A673 (cell line): ENCODE results near the gene MAP3K5. TPM values are rescaled to one million over a fixed set of nuclear protein-coding genes. Genes with fewer than 3 reads are reported as not detected.

Experiments
- BruUV-seq: library from RNA; stranded (reverse); fragments of 400-500 nt; replicated peaks from 2 replicates; lab custom pipeline; 2021; lab: Mats Ljungman, UMichigan
- CTCF ChIA-PET: fragments of 300-600 bp; sonication (Branson Sonifier 250); formaldehyde crosslinking; loops from one replicate; lab custom pipeline; 2022; ENCODE audit warnings: antibody characterized with exemption; lab: Charles Lee
- POLR2A ChIA-PET: fragments of 300-600 bp; sonication (Branson Sonifier 250); formaldehyde crosslinking; loops from one replicate; lab custom pipeline; 2022; ENCODE audit warnings: antibody characterized with exemption; ENCODE audit not compliant: low non-redundant PET; lab: Charles Lee
- DNase-seq: peaks from one replicate; pipeline ENCODE4 v3.0.0-alpha.2; 2015; ENCODE audit warnings: low spot score
- H3K27ac ChIP-seq: fragments of 200-600 bp; sonication (generic); 2 replicates; pipeline ENCODE4 v1.5.1; 2016; ENCODE audit warnings: mixed run types, low read depth, mild to moderate bottlenecking, mixed read lengths, antibody characterized with exemption, low read length; ENCODE audit not compliant: poor library complexity, severe bottlenecking
- H3K27me3 ChIP-seq: fragments of 200-600 bp; sonication (generic); replicated peaks from 2 replicates; pipeline ENCODE4 v1.6.1; 2017; ENCODE audit warnings: mixed run types, low read depth, mild to moderate bottlenecking, mixed read lengths, antibody characterized with exemption, low read length; ENCODE audit not compliant: insufficient read depth, poor library complexity
- H3K36me3 ChIP-seq: fragments of 200-600 bp; sonication (generic); 2 replicates; pipeline ENCODE4 v1.6.1; 2016; ENCODE audit warnings: mixed run types, mild to moderate bottlenecking, mixed read lengths, antibody characterized with exemption, low read length; ENCODE audit not compliant: insufficient read depth, poor library complexity, severe bottlenecking
- H3K4me1 ChIP-seq: fragments of 200-600 bp; sonication (generic); 2 replicates; pipeline ENCODE4 v1.6.1; 2017; ENCODE audit warnings: mixed run types, mild to moderate bottlenecking, mixed read lengths, antibody characterized with exemption, low read length; ENCODE audit not compliant: insufficient read depth, poor library complexity, severe bottlenecking
- H3K4me3 ChIP-seq: fragments of 200-600 bp; sonication (generic); 2 replicates; pipeline ENCODE4 v1.5.1; 2016; ENCODE audit warnings: low read depth, mixed run types, mild to moderate bottlenecking, mixed read lengths, low read length; ENCODE audit not compliant: poor library complexity, severe bottlenecking
- H3K9me3 ChIP-seq: fragments of 200-600 bp; sonication (generic); 2 replicates; pipeline ENCODE4 v1.6.1; 2016; ENCODE audit warnings: mixed run types, low read depth, mild to moderate bottlenecking, mixed read lengths, antibody characterized with exemption, low read length; ENCODE audit not compliant: poor library complexity, severe bottlenecking
- EZH2 ChIP-seq: fragments of 200-600 bp; sonication (generic); IDR thresholded peaks from 2 replicates; pipeline ENCODE4 v1.6.1; 2017; ENCODE audit warnings: borderline replicate concordance, low read depth, mild to moderate bottlenecking, mixed read lengths, antibody characterized with exemption, low read length; ENCODE audit not compliant: poor library complexity, severe bottlenecking
- intact Hi-C: fragments of 100-400 bp; cut with micrococcal nuclease; formaldehyde crosslinking; loops from one replicate; pipeline ENCODE4 v1.10.0; 2022; ENCODE audit not compliant: unreplicated experiment
- total RNA-seq: library from RNA; stranded (reverse); gene quantifications from 2 replicates; pipeline ENCODE4 v1.2.3, GENCODE V29; 2021
- TF ChIP-seq, protein P1 (sequence below): fragments of 300-800, 200-600 bp; sonication (generic); conservative IDR thresholded peaks from 2 replicates; pipeline ENCODE4 v1.5.1; 2017; ENCODE audit warnings: low read depth, mild to moderate bottlenecking, antibody characterized with exemption, low read length, moderate library complexity, mixed read lengths

The MAP3K5 gene
- total RNA-seq, 1 experiment from 2014 or later = 5.4 TPM

DNA sequence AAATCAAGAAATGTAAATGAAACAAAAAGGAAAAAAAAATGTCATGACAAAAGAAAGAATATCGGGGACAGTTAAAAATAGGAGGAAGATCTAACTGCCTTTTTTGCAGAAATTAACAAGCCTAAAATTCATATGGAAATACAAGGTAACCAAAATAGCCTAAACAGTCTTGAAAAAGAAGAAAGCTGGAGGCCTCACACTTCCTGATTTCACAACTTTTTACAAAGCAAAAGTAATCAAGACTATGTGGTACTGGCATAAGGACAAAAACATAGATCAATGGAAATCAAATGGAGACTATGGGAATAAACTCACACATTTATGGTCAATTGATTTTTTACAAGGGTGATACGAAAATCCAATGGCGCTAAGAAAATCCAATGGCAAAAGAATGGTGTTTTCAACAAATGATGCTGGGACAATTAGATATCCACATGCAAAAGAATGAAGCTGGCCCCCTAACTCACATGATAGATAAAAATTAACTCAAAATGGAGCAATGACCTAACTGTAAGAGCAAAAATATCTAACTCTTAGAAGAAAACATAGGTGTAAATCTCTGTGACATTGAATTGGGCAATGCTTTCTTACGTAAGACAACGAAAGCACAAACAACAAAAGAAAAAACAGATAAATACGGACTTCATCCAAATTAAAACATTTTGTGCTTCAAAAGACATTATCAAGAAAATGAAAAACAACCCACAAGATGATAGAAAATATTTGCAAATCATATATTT, 24.5 kb downstream of the MAP3K5 start:
- POLR2A ChIA-PET = no interaction called here
- Histone ChIP-seq H3K4me3 (no peak overlapping the region), H3K27ac (peak overlapping the region; percentile 41), H3K4me1 (peaks cover 26% of the 10 kb centered on the region), H3K36me3 (no peaks in the 10 kb centered on the region), H3K27me3 (no peaks in the 10 kb centered on the region), H3K9me3 (no peaks in the 10 kb centered on the region)
- intact Hi-C loops = no loop called here
- DNase-seq = no peak
- CTCF ChIA-PET = no interaction called here
- TF ChIP-seq EZH2 = no peak
- TF ChIP-seq, protein P1, sequence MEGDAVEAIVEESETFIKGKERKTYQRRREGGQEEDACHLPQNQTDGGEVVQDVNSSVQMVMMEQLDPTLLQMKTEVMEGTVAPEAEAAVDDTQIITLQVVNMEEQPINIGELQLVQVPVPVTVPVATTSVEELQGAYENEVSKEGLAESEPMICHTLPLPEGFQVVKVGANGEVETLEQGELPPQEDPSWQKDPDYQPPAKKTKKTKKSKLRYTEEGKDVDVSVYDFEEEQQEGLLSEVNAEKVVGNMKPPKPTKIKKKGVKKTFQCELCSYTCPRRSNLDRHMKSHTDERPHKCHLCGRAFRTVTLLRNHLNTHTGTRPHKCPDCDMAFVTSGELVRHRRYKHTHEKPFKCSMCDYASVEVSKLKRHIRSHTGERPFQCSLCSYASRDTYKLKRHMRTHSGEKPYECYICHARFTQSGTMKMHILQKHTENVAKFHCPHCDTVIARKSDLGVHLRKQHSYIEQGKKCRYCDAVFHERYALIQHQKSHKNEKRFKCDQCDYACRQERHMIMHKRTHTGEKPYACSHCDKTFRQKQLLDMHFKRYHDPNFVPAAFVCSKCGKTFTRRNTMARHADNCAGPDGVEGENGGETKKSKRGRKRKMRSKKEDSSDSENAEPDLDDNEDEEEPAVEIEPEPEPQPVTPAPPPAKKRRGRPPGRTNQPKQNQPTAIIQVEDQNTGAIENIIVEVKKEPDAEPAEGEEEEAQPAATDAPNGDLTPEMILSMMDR = no peak
- no TSS peak for BruUV-seq

DNA sequence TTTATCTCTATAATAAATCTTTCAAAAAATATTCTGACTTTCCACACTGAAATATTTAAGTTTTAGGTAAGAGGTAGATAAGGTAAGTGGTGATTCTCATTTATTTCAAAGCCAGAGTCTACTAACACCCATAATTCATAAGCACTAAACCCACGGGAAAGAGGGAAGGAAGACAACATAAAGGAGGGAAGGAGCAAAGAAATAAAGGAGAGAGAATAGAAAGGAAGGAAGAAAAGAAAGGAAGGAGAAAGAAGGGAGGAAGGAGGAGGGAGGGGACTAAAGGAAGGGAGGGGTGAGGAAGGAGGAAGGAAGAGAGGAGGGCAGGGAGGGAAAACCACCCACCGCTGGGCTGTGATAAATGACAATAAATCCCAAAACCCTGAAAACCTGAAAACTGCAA, 25.2 kb downstream of the MAP3K5 start:
- TF ChIP-seq, protein P1 = no peak
- no peak for TF ChIP-seq EZH2
- POLR2A ChIA-PET = no interaction called here
- DNase-seq = no peak
- Histone ChIP-seq H3K9me3 (no peaks in the 10 kb centered on the region), H3K4me3 (no peak overlapping the region), H3K27ac (peak overlapping the region; percentile 41), H3K27me3 (no peaks in the 10 kb centered on the region), H3K4me1 (peaks cover 32% of the 10 kb centered on the region), H3K36me3 (no peaks in the 10 kb centered on the region)
- intact Hi-C loops = no loop called here
- CTCF ChIA-PET = no interaction called here
- no TSS peak for BruUV-seq

DNA sequence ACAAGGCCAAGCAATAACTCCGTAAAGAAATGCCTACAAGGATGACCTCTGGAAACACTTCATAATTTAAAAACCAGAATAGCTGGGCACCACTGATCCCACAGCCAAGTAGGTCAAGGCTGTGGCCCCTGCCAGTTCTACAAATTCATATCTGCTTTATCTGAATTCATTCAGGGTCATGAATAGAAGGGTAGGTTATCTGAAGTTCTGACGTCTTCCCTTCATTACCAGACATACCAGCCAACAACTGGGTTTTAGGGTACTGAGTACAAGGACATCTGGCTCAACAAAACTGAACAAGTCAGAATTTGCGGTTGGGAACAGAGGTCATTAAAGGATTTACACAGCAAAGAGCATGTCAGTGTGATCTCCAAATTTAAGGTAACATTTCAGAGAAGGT, 26.0 kb downstream of the MAP3K5 start:
- intact Hi-C loops = no loop called here
- H3K27me3 ChIP-seq = no peaks in the 10 kb centered on the region
- no peak for DNase-seq
- no peak overlapping the region for H3K4me3 ChIP-seq
- TF ChIP-seq, protein P1 = no peak
- no peak for TF ChIP-seq EZH2
- POLR2A ChIA-PET = no interaction called here
- no TSS peak for BruUV-seq
- no peaks in the 10 kb centered on the region for H3K9me3 ChIP-seq
- H3K36me3 ChIP-seq = no peaks in the 10 kb centered on the region
- CTCF ChIA-PET = no interaction called here
- H3K4me1 ChIP-seq = peaks cover 41% of the 10 kb centered on the region
- no peak overlapping the region for H3K27ac ChIP-seq
